ENCODE data around the gene TATDN2.
"Not testable (repeated sequence)": the region's sequence is repeated elsewhere in the genome, so short reads cannot be mapped to it uniquely, and the experiment has no call there.

The TATDN2 gene

DNA sequence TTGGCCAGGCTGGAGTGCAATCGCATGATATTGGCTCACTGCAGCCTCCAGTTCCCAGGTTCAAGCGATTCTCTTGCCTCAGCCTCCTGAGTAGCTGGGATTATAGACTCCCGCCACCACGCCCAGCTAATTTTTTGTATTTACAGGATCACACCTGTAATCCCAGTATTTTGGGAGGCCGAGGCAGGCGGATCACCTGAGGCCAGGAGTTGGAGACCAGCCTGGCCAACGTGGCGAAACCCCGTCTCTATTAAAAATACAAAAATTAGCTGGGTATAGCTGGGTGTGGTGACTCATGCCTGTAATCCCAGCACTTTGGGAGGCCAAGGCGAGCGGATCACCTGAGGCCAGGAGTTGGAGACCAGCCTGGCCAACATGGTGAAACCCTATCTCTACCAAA lies 24.2 kb downstream of the TATDN2 start:
- not testable (repeated sequence) for DNase-seq (ENCODE audit: low read depth)

DNA sequence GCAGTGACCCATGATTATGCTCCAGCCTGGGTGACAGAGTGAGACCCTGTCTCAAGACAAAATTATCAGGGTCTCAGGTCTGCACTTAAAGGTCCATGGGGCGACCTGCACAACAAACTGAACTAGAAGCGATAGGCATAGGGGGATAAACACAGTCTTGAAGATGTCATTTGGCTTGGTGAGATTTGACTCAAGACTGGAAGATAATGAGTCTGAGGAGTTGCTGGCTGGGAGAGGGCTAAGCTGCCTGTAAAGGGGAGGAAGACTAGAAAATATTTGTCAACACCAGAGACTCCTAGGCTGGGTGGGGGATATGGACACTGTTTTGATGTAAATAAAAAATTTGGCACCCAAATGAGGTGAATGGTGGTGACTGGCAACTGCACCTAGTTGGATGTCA lies 24.7 kb downstream of the TATDN2 start:
- DNase-seq (ENCODE audit: low read depth), result no peak

DNA sequence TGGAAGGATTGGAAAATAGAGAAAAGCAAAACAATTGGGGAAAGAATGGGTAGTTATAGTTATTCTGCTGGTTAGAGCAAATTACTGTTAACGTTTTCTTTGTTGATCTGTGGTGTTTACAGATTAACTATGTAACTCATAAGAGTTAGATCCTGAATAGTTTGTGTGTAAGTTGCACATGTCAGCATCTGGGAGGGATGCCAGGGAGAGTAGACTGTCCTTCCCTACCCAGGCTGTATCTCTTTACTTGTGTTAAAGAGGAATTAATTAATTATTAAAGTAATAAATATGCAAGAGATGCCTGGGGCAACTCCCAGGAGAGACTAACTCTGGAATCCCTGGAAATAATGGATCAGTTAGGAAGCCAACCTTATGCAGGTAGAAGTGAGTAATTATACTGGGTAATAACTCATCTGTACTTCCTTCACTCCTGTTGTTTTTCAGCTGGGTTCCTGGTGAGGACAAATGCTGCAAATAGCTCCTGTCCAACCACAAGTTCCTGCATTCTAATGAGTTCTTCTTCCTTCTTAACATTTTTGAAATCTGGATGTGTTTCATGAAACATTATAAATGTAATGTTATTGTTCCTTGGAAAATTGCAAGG lies 25.5 kb downstream of the TATDN2 start:
- DNase-seq (ENCODE audit: low read depth), result no peak

DNA sequence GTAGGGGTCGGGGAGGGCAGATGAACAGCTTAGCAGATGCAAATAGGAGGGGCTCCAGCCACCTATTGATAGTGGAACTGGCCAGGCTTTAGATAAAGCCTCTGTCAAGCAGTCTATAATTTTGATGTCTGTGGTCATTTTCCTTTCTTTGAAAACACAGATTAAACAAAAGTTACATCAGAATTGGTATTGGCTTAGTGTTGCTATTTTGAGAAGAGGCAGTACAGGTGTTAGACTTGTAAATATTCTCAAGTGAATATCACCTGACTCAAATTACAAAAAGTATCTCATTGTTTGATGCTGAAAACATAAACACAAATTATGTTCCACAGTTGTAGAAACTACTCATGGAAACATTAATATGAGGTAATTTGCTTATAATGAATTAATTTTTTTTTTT lies 26.3 kb downstream of the TATDN2 start:
- no peak for DNase-seq (ENCODE audit: low read depth)

DNA sequence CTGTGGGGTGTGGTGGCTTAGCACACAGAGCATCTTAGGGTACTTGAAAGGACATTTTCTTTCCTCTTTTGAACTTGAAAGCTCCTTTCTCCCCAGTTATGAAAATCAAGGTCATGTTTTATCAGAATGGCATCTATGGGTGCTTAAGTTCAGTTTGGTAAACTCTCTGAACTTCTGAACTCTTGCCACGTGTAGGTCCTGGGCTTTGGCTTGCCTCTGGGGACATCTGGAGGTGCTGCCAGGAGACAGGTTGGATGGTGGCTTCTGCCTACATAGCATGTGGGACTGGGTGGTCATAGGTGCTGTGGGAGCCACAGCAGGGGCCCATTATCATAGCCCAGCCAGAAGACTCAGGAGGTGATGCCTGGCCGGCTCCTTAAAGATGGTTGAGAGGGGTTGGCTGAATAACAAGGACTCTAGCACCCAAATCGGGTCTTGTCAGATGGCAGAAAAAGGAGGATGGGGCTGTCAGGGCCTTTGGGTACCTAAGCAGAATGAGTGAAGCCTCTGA lies 28.9 kb downstream of the TATDN2 start:
- no peak for DNase-seq (ENCODE audit: low read depth)

DNA sequence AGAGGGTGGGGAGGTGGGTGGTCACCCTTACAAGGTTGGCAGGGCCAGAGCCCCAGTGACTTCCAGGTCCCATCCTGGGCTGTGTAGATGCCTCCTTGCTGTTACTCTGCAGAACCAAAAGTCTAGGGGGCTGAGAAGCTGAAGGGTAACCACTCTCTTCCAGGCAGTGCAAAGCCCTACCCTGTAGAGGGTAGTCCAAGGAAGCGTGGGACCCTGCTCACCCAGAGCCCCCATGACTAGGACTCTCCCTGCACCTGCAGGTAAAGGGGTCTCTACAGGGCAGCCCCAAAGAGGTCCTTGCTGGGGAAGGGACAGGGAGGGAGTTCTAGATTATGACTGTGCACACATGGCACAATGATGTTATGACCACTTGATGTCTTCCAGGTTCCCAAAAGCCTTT lies 30.2 kb downstream of the TATDN2 start:
- DNase-seq (ENCODE audit: low read depth), result no peak

DNA sequence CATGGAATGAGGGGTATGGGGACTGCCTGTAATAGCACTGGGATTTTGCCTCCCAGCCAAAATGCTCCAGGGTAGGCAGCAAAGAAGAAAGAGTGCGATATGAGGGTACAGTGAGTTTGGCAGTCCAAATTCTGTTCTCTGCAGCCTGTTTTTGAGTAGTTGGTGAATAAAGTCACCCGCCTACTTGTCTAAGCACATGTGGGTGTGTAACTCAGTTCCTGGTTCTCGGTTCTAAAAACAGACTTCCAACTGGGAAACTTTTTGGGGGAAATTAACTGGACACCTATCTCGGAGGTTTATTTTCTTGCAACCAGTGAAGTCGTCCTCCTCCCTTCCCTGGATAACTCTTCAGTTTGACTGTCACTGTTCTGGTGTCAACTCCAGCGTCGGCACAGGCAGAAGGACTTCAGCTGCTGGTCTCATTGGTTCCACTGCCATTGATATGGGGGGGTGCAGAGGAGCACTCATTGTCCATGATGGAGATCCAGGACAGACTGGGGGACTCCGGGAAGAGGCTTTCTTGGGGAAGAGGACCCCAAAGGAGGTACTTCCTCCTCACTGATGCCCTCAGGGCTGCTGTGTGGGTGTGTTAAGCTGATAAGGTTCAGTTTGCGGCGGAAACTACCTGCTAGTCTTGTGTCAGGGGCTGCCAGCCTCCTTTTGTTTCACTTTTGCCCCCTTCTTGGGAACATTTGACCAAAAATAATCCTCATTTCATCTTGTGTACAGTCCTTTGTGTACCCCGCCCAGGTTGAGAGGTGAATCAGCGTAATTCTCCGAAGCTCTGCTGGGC lies 31.3 kb downstream of the TATDN2 start:
- DNase-seq (ENCODE audit: low read depth), result no peak

DNA sequence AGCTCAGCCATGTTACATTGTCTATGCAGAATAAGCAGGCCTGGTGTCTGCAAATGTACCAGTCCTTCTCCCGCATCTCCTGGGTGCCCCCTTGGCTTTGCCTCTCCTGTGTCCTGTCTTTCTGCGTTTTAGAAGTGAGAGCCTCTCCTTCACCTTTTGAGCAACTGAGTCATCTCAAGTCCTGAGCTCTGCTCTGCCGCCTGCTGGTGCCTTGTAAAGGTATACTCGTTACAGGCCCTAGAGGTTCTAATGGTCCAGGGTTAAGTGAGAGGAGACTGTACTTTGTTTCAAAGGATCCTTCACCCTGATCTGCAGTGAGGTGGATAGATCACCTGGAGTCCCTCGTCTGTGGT lies 31.9 kb downstream of the TATDN2 start:
- no peak for DNase-seq (ENCODE audit: low read depth)

DNA sequence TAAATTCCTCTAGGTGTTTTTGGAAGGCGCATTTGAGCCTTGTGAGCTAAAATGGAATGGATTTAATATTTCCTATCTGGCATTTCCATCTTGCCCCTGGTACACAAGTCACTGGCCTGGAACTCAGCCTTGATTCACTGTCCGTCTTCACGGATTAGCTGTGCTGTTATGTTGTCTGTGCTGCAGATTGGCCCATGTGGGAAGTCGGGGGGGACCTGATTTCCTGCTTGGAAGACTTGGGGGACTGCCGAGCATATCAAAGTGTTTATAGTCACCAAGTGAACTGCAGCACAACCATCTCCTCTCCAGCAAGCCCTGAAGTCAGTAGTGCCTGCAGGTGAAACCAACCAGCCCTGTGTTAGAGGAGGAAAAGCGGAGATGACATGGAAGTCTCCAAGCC lies 32.3 kb downstream of the TATDN2 start:
- DNase-seq (ENCODE audit: low read depth), result no peak

DNA sequence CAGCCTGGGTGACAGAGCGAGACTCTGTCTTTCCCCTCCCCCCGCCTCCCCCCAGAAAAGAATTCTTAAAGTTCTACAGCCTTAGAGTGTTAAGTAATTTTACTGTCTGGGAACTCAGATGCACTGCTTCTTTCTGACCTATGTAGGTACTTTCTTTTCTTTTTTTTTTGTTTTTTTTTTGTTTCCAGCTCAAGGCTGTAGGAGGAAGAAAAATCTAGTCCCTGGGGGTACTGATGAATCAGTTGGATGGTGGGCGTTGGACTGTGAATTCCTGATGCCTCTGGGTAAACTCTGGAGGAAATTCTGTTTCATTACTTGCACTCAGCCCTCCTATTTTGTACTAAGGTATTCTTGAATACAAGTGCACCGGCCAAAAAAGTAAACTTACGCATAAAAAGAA lies 33.7 kb downstream of the TATDN2 start:
- no peak for DNase-seq (ENCODE audit: low read depth)

DNA sequence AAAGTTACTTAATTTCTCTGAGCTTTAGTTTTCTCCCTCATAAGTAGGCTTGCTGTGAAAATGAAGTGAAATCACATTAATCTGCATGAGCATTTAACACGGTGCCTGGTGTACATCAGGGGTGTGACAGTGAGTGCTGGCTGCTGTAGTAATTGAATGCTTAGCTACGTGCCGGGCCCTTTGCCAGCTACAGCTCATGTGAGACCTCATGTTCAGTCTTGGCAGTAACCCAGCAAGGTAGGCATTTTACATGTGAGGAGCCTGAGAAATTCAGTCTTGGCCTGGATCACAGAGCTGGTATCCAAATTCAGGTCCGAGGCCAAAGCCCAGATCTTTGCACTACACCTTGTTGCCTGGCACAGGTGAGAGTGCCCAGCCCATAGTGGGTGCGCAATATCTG lies 35.4 kb downstream of the TATDN2 start:
- no peak for DNase-seq (ENCODE audit: low read depth)

DNA sequence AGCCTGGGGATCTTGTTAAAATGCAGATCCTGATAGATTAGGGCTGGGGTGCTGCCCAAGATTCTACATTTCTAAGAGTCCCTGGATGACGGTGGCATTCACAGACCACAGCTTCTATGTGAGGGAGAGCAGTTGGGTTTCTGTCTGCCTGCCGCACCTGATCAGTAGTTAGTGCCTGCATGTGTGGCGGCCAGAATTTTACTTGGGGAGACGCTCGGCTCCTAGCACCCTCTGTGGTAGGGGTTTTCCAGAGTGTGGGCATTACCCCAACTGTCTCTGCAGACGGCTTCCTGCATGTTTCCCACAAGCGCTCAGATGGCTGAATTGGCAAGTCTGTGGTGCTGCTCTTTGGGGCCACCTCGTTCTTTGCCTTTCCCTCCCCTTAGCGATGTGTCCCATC lies 36.2 kb downstream of the TATDN2 start:
- no peak for DNase-seq (ENCODE audit: low read depth)

DNA sequence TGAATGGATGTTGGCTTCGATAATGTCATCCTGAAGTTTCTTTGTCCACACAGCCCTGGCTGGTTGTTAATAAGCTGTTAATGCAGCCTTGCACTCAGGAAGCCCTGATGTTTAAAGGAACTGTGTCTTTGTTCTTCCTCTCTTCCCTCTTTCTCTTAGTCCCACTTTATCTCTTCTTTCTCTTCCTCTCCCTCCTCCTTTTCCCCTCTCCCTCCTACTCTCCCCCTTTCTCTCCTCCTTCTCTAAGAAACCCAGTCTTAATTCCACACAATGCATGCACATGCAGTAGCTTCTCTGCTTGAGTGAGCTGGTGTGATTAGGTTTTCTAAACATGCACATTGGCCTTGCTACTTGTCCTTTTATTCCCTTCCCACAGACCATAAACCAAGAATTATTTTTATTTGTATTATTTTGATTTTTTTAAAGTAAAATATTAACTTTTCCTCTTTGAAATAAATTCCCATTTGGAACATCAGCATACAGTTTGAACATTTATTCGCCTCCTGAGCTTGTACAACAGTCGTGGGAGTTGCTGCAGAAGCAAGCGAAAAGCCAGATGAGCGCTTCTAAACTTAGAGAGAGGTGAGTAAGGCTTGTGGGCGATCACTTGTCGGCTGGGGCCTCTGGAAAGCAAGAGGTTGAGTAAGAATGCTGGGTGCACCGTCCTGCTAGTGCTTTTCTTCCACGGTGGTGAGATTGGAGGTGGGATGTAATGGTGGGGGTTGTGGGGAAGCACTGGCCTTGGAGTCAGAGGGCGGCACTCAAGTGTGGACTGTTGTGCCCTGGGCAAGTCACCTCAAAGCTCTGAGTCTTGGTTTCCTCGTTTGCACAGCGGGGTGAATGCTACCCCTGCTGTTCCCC lies 37.2 kb downstream of the TATDN2 start:
- DNase-seq (ENCODE audit: low read depth), result no peak

DNA sequence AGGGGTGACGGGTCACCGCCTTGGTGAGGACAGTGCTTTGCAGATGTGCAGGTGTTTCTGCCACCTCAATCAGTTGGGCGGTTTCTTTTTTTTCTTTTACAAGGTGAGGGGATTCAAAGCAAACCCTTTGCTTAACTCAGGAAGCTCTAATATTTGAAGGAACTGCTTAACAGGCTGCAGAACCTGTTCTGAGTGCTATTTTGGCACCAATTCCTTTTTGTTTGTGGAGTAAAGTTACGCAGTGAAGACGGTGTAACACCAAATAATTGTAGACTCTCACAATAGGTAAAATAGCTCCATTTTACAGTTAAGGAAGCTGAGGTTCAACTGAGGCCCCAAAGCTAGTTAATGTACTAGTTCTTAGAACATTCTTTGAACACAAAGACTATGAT lies 37.9 kb downstream of the TATDN2 start:
- DNase-seq (ENCODE audit: low read depth), result no peak

DNA sequence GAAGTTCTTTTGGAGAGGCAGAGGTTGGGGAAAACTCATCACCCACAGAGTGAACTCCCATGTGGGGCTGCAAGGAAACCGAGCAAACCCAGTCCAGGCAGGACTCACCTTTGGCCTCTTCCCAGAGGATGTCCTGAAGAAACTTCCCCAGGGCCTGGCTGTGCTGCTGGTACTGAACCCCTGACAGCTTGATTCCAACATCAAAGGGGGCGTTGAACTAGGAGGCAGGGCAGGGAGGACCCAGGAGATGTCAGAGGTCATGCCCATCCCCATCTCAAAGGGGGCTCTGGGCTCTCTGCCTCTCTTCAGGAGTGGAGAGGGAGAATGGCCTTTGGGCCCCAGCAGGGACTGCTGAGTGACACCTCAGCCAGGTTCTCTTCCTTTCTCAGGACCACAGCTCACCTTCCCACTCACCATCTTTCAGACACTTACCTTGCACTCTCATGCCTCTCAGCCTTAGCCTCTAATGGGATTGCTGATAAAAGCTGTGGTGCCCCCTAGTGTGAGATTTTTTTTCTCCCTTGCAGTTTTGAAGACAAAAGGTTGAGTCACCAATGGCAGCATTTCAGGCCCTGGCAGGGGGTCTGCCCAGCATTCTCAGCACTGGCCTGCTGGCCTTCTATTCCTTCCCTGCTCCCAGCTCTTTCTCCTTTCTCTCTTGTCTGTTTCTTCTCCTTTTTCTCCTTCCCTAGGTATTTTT lies 38.5 kb downstream of the TATDN2 start:
- DNase-seq (ENCODE audit: low read depth), result no peak

DNA sequence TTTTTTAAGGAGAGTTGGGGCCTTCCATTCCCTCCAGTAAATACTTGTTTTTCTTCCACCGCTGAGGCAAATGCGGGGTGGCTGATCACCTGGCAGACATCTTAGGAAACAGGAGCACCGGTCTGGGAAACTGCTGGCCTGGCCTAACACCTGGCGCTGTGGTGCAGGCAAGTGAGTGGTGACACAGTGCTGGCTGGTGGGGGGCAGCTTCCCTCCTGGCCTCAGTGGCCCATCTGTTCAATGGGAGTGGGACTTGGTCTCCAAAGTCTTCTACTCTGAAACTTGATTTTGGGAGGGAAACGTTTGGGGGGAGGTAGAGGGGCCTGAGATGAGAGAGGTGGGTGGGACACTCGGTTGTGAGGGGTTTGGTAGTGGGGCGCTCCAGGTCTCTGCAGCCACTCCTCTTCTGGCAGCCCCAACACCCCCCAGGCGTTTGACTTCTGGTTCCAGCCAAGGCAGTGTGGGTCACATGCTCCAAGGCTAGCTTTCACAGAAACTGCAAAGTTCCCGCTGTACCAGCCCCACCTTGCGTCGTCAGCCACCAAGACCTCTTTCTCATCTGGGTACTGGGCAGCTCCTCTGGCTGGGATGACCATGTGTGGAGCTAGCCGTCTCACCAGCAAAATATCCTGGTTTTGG lies 39.8 kb downstream of the TATDN2 start:
- DNase-seq (ENCODE audit: low read depth), result no peak

DNA sequence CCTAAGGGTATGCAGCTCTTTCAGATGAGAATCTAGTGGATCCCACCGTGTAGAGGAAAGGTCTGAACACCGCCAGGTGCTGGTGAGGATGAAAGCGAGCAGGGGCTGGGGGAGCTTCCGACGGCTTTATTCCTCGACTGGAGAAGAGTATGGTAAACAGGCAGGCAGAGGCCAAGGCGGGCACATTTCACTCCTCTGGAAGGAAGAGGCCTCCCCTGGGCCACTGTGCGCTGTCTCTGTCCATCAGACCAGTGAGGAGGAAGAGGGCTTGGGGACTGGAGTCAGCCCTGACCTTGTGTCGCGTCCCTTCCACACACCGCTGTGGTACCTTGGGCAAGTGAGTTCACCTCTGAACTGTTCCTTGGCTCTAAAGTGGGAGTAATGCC lies 40.3 kb downstream of the TATDN2 start:
- no peak for DNase-seq (ENCODE audit: low read depth)

DNA sequence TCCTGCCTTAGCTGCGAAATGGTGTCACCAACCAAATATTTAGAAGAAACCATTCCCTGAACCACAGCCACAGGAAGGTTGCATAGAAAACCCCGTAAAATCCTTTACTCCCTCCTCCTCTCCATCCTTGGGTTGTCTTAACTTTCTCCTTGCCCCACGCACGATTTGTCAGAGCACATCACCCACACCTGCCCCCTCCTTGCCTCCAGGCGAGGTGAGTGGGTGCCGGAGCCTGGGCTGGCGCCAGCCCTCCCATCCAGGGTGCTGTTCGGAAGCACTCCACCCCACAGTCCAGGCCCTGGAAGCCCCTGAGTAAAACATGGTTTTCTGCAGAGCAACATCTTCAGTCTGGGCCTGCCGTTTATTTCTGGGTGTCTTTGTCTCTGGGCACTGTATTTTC lies 40.8 kb downstream of the TATDN2 start:
- DNase-seq (ENCODE audit: low read depth), result no peak

DNA sequence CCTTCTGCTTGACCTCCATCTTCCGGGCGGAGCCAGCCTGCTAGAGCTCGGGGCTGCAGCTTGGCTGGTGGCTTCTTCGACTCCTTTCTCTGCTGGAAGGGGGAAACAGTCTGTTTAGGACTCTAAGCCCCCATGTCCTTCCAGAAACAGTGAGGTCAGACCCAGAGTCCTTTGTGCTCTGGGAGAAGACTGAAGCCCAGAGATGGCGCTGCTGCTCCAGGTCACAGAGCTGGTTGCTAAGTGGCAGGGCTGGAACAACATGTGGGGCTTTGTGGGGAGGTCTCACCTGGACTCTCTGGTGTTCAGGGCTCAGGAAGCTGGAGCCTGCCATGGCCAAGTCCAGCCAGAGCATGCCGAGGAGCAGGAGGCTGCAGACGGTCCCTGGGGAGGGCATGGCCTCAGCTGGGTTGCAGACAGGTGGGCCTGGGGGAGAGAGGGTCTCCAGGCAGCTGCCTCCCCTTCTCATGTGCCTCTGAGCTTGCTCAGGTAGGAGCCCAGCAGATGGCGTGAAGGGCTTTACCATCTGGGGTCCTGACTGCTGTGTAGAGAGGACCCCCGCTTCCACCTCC lies 41.6 kb downstream of the TATDN2 start:
- no peak for DNase-seq (ENCODE audit: low read depth)

DNA sequence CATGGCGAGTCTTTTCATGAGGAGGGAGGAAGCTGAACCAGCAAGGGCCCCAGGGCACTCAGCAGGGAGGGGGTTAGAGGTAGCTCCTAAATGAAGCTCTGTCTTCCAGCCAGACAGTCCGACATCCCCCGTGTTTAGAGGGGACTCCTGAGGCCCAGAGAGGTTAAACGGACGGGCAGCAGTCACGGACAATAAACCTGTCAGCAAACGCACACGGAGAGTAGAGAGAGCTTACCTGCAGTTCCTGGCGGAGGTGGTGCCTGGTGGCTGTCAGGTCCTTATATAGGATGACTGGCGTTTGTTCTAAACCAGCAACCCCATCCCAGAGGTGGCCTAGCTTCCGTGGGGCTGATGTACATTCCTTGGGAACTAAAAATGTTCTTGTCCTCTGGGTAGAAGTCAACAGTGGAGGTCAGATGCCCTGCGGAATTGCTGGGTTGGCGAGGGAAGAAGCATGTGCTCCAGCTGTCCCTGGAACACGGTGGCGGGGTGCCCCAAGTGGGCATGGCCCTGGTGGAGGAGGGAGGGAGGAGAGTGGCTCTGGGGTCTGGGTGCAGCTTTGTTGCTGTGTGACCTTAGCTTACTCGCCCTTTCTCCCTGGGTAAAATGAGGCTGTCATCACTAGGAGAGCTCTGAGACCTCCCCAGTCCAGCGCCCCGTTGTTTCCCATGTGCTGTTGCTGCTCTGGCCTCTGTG lies 42.4 kb downstream of the TATDN2 start:
- DNase-seq (ENCODE audit: low read depth), result no peak

DNA sequence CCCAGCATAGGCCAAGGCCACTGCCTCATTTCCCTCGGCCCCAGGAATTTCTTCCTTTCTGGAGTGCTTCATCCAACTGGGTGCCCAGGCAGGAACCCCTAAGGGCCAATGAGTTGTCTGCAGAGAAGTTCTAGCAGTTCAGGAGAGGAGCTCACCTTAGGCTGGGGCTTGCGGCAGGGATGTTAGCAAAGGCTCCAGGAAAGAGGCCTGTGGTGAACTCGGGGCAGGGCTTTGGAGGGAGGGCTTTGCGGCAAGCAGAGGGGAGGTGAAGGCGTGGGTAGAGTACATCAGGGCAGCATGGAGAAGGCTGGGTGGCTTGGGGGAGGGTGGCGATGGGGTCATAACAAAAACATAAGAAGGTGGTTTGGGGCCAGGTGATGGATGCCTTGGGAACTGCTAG lies 43.4 kb downstream of the TATDN2 start:
- DNase-seq (ENCODE audit: low read depth), result no peak
